OCI-LY7 (cell line): Measurements from ENCODE around the gene CD8A.

Experiments used
- CTCF ChIP-seq: fragments of 200-600 bp; sonication (generic); conservative IDR thresholded peaks from 2 replicates; pipeline ENCODE4 v1.5.1; 2014; ENCODE audit warnings: mild to moderate bottlenecking, antibody characterized with exemption, low read length, moderate library complexity, mixed read lengths
- EZH2phosphoT487 ChIP-seq: fragments of 200-600 bp; sonication (generic); IDR thresholded peaks from 2 replicates; pipeline ENCODE4 v1.6.1; 2018; ENCODE audit warnings: low read depth, borderline replicate concordance, mild to moderate bottlenecking, mixed run types, antibody characterized with exemption, low read length, moderate library complexity, mixed read lengths

GRCh38 chr2:86770816-86771301 lies 19.9 kb downstream of the CD8A start:
- TF ChIP-seq EZH2phosphoT487, result no peak
- no peak for TF ChIP-seq CTCF
